HEK293T (cell line): Measurements from ENCODE around the gene ANKRD33B.

Experiments
- CTCF ChIA-PET: fragments of 350-600 bp; formaldehyde crosslinking; extraction: SDS; loops from one replicate; lab custom pipeline; 2021; ENCODE audit warnings: antibody characterized with exemption, inconsistent platforms; lab: Yijun Ruan, JAX
- POLR2A ChIA-PET: fragments of 350-600 bp; formaldehyde crosslinking; extraction: SDS; loops from one replicate; lab custom pipeline; 2020; ENCODE audit warnings: antibody characterized with exemption, inconsistent platforms; lab: Yijun Ruan, JAX
- DNase-seq: peaks from one replicate; pipeline ENCODE4 v3.0.0; 2012; ENCODE audit warnings: mixed read lengths; ENCODE audit errors: extremely low spot score
- ARNT ChIP-seq: fragments of 450-650 bp; IDR thresholded peaks from 2 replicates; pipeline ENCODE4 v1.6.1; 2017; ENCODE audit warnings: mild to moderate bottlenecking
- BHLHE40 ChIP-seq: fragments of 450-650 bp; IDR thresholded peaks from 2 replicates; pipeline ENCODE4 v1.6.1; 2016; ENCODE audit warnings: mild to moderate bottlenecking, moderate library complexity, borderline replicate concordance
- CTBP1 ChIP-seq: fragments of 450-650 bp; IDR thresholded peaks from 2 replicates; pipeline ENCODE4 v1.6.1; 2016; ENCODE audit warnings: borderline replicate concordance
- ELF4 ChIP-seq: fragments of 450-650 bp; IDR thresholded peaks from 2 replicates; pipeline ENCODE4 v1.6.1; 2017; ENCODE audit warnings: antibody characterized with exemption
- FOXA1 ChIP-seq: fragments of 450-650 bp; IDR thresholded peaks from 2 replicates; pipeline ENCODE4 v1.6.1; 2016; ENCODE audit warnings: mild to moderate bottlenecking
- FOXK2 ChIP-seq: fragments of 450-650 bp; IDR thresholded peaks from 2 replicates; pipeline ENCODE4 v1.6.1; 2016; ENCODE audit warnings: mild to moderate bottlenecking
- FOXM1 ChIP-seq: fragments of 450-650 bp; IDR thresholded peaks from 2 replicates; pipeline ENCODE4 v1.6.1; 2017; ENCODE audit warnings: mild to moderate bottlenecking, borderline replicate concordance
- HDGF ChIP-seq: fragments of 450-650 bp; IDR thresholded peaks from 2 replicates; pipeline ENCODE4 v1.6.1; 2017; ENCODE audit warnings: antibody characterized with exemption, borderline replicate concordance
- L3MBTL2 ChIP-seq: fragments of 450-650 bp; conservative IDR thresholded peaks from 2 replicates; pipeline ENCODE4 v1.6.1; 2016; ENCODE audit warnings: mild to moderate bottlenecking
- LEF1 ChIP-seq: fragments of 450-650 bp; IDR thresholded peaks from 2 replicates; pipeline ENCODE4 v1.6.1; 2017; ENCODE audit warnings: mild to moderate bottlenecking, borderline replicate concordance
- NFRKB ChIP-seq: fragments of 450-650 bp; IDR thresholded peaks from 2 replicates; pipeline ENCODE4 v1.6.1; 2016; ENCODE audit warnings: mild to moderate bottlenecking, moderate library complexity
- SP1 ChIP-seq: fragments of 450-650 bp; IDR thresholded peaks from 2 replicates; pipeline ENCODE4 v1.6.1; 2017
- SUZ12 ChIP-seq: fragments of 450-650 bp; IDR thresholded peaks from 2 replicates; pipeline ENCODE4 v1.6.1; 2016; ENCODE audit warnings: mild to moderate bottlenecking
- TARDBP ChIP-seq: fragments of 450-650 bp; IDR thresholded peaks from 2 replicates; pipeline ENCODE4 v1.6.1; 2016
- ZNF384 ChIP-seq: fragments of 450-650 bp; IDR thresholded peaks from 2 replicates; pipeline ENCODE4 v1.6.1; 2016
- TF ChIP-seq, protein P1 (sequence below): fragments of 450-650 bp; IDR thresholded peaks from 2 replicates; pipeline ENCODE4 v1.6.1; 2016

The ANKRD33B gene

DNA sequence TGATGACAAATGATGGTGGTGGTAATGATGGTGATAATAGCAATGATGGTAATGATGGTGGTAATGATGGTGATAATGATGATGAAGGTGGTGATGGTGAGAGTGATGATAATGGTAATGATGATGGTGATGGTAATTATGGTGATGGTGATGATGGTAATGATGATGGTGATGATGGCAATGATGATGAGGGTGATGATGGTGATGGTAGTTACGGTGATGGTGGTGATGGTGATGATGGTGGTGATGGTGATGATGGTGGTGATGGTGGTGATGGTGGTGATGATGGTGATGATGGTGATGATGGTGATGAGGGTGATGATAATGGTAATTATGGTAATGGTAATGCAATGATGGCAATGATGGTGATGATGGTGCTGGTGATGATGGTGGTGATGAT lies 106.1 kb downstream of the ANKRD33B start:
- TF ChIP-seq ZNF384, result no peak
- TF ChIP-seq, protein P1, sequence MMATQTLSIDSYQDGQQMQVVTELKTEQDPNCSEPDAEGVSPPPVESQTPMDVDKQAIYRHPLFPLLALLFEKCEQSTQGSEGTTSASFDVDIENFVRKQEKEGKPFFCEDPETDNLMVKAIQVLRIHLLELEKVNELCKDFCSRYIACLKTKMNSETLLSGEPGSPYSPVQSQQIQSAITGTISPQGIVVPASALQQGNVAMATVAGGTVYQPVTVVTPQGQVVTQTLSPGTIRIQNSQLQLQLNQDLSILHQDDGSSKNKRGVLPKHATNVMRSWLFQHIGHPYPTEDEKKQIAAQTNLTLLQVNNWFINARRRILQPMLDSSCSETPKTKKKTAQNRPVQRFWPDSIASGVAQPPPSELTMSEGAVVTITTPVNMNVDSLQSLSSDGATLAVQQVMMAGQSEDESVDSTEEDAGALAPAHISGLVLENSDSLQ, result no peak
- no peak for TF ChIP-seq TARDBP
- TF ChIP-seq SP1, result no peak
- no peak for TF ChIP-seq SUZ12
- TF ChIP-seq ELF4, result no peak
- no peak for TF ChIP-seq L3MBTL2
- no peak for TF ChIP-seq CTBP1
- TF ChIP-seq HDGF, result no peak
- no peak for TF ChIP-seq LEF1
- TF ChIP-seq FOXM1, result no peak
- TF ChIP-seq FOXK2, result no peak
- TF ChIP-seq ARNT, result no peak
- TF ChIP-seq FOXA1, result no peak
- TF ChIP-seq NFRKB, result no peak
- TF ChIP-seq BHLHE40, result no peak
- DNase-seq, result no peak
- ChIA-PET CTCF (no interaction called here), POLR2A (no interaction called here)

DNA sequence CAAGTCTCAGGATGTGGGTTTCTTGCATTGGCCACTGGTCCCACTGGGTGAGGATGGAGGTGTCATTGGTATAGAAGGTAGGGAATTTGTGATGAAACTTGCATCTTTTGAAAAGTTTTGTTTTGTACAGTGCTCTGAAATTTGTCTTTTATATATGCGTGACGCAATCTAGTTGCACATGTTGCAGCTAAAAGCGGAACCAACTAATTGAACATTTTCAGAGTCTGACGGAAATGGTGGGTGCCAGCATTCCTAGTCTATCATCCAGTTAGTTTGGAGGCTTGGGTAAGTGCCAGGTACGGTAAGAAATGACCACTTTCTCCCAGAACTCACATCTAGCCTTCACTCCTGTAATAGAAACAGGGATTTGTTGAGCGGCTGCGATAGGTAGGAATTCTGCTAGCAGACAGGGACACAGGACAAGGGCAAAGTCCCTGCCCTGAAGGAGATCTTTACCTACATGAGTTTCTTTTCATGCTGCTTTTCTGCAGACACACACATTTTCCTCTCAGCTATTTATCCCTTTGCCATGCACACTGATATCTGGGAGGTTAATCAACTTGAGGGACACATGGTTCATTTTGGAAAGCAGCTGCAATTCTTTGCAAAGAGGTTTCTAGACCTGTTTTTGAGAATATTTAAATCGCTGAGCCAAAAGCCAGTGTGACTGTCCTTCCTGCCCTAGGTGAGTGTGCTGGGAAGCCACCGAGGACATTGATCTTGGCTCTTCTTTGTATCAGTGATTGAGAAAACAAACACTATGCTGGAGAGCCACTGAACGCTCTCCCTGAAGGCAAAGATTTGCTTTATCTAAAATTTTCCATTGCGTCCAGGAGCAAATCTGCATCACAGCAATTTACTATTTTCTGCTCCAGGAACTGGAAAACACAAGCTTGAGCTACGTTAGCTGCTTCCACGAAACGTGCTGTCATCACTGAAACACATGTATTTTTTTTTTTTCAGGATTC lies 107.5 kb downstream of the ANKRD33B start:
- TF ChIP-seq SP1 (no peak), FOXK2 (no peak), LEF1 (no peak), TARDBP (no peak), ARNT (no peak), NFRKB (no peak), HDGF (no peak), ELF4 (no peak), CTBP1 (no peak), FOXM1 (no peak), L3MBTL2 (no peak), ZNF384 (no peak), SUZ12 (no peak), FOXA1 (no peak), BHLHE40 (no peak)
- TF ChIP-seq, protein P1, result no peak
- POLR2A ChIA-PET, result no interaction called here
- CTCF ChIA-PET, result interaction anchor here (0.6 kb wide), 1 partner anchor 140 kb away, joined by 3 read pairs; no protein-coding TSS in a partner anchor
- DNase-seq, result no peak

DNA sequence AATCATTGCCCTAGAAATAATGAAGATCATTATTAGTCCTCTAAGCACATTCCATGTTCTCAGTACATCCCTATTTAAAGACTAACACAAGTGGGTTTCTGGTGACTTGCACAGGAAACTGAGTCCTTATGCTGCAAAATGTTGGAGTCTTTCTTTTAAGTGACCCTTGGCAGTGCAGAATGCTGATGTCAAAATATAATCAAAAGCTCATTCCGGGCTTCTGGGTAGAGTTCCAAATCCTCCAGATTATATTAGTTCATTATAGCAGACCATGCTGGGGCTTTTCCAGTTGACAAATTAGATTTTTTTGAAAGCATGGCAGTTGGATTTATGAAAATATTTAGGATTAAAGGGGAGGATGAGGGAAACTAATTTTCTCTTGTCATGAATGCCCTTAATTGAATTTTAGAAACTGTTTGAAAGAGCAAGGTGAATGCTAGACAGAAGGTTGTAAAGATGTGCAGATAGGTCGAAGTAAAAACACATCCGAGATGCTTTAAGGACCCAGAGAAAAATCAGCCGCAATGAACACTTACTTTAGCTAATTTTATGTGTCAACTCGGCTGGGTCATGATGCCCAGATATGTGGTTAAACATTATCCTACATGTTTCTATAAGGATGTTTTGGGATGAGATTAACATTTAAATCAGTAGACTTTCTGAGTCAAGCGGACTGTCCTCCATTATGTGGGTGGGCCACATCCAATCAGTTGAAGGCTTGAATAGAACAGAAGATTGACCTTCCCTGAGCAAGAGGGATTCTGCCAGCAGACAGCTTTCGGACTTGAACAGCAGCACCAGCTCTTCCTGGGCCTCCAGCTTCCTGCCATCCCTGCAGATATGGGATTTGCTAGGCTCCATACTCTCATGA lies 108.5 kb downstream of the ANKRD33B start:
- ChIA-PET CTCF (no interaction called here), POLR2A (no interaction called here)
- DNase-seq, result no peak
- TF ChIP-seq L3MBTL2 (no peak), ELF4 (no peak), CTBP1 (no peak), FOXM1 (no peak), NFRKB (no peak), TARDBP (no peak), LEF1 (no peak), HDGF (no peak), ARNT (no peak), FOXK2 (no peak), SP1 (no peak)
- TF ChIP-seq, protein P1, result no peak

DNA sequence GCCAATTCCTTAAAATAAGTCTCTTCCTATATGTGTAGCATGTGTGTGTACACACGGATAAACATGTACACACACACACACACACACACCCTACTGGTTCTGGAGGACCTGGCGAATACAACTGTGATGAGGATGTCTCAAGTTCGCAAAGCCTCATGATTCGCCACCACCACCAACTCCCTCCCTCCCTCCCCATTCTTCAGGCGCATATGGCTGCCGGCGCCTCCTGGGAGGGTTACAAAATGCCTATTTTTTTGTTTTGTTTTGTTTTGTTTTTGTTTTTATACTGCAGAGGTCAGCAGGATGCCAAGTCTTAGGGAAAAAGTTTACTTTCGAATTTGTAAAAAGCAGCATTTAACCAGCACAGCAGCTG lies 109.1 kb downstream of the ANKRD33B start:
- DNase-seq, result no peak
- TF ChIP-seq SP1 (no peak), FOXA1 (no peak), NFRKB (no peak), ARNT (no peak)
- POLR2A ChIA-PET, result no interaction called here
- CTCF ChIA-PET, result no interaction called here

DNA sequence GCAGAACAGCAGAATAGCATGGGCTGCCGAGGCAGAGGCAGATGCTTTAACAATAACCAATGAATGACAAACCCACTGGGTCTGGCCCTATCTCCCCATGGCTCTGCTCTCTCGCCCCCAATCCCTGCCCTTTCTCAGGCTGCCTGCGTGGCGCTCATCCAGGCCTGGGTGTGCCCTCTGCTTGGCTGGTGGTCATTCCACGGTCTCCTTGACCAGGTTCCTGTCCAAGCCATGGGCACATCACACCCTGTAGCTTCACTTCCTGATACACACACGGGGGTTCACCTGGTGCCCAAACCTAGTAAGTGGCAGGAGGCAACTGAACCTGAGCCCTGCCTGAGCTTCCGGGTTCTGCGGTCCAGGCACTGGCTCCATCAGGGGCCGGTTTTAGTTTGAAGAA lies 109.5 kb downstream of the ANKRD33B start:
- ChIA-PET CTCF (no interaction called here), POLR2A (no interaction called here)
- TF ChIP-seq SUZ12 (no peak), CTBP1 (no peak), FOXM1 (no peak), FOXK2 (no peak), ELF4 (no peak)
- DNase-seq, result no peak
